GM12878 (cell line): ENCODE results near the gene ZNF462. TPM values are rescaled to one million over a fixed set of nuclear protein-coding genes. Genes with fewer than 3 reads are reported as not detected.

Experiments used
- ATAC-seq: fragments of 200-7000 bp; cut with Tn5 transposase; 3 replicates; pipeline ENCODE4 v1.9.1; 2020; ENCODE audit warnings: mild to moderate bottlenecking, moderate library complexity
- BruUV-seq: library from RNA; stranded (reverse); fragments of 400-500 nt; replicated peaks from 2 replicates; lab custom pipeline; 2021; lab: Mats Ljungman, UMichigan
- CTCF ChIA-PET: fragments of 300-600 bp; sonication (Branson Sonifier 250); formaldehyde crosslinking; extraction: SDS; loops from one replicate; lab custom pipeline; 2021; ENCODE audit warnings: inconsistent platforms; lab: Yijun Ruan, JAX
- POLR2A ChIA-PET: fragments of 350-600 bp; formaldehyde crosslinking; extraction: SDS; loops from one replicate; lab custom pipeline; 2021; ENCODE audit warnings: inconsistent platforms; lab: Charles Lee
- RAD21 ChIA-PET: fragments of 300-600 bp; sonication (Branson Sonifier 250); formaldehyde crosslinking; loops from one replicate; lab custom pipeline; 2023; ENCODE audit warnings: antibody characterized with exemption; ENCODE audit not compliant: unreplicated experiment; lab: Charles Lee
- SMC1A ChIA-PET: fragments of 300-600 bp; sonication (Branson Sonifier 250); formaldehyde crosslinking; loops from one replicate; lab custom pipeline; 2023; ENCODE audit not compliant: unreplicated experiment, uncharacterized antibody; lab: Charles Lee
- DNase-seq: peaks from one replicate; pipeline ENCODE4 v3.0.0-alpha.2; 2011; ENCODE audit warnings: low read depth, low spot score
- FAIRE-seq: peaks from 3 replicates; lab custom pipeline; 2011; peaks lifted over from hg19 to GRCh38; lab: Jason Lieb, UNC
- H2AFZ ChIP-seq: 2 replicates; pipeline ENCODE4 v1.6.0; 2011; ENCODE audit warnings: low read depth, low read length, control low read depth; ENCODE audit not compliant: control insufficient read depth
- H3K27ac ChIP-seq: 2 replicates; pipeline ENCODE4 v1.5.1; 2011; ENCODE audit warnings: control low read depth; ENCODE audit not compliant: control insufficient read depth, insufficient read depth
- H3K27me3 ChIP-seq, 2 experiments: replicated peaks in 1 of 2; 2 replicates each; pipeline versions ENCODE4 v1.6.0 to v1.6.1; 2011; ENCODE audit warnings: low read length in 1 of 2; ENCODE audit not compliant: control insufficient read depth in 2 of 2, insufficient read depth in 2 of 2
- H3K36me3 ChIP-seq, 2 experiments: 2 replicates each; pipeline ENCODE4 v1.5.1; 2011; ENCODE audit warnings: low read length in 1 of 2; ENCODE audit not compliant: control insufficient read depth in 2 of 2, insufficient read depth in 2 of 2
- H3K4me1 ChIP-seq: 2 replicates; pipeline ENCODE4 v1.6.1; 2011; ENCODE audit warnings: mild to moderate bottlenecking, low read length, moderate library complexity, mixed read lengths; ENCODE audit not compliant: control insufficient read depth, insufficient read depth
- H3K4me2 ChIP-seq: 2 replicates; pipeline ENCODE4 v1.6.0; 2011; ENCODE audit warnings: control low read depth; ENCODE audit not compliant: control insufficient read depth, insufficient read depth
- H3K4me3 ChIP-seq: fragments of 200-600 bp; sonication (generic); 2 replicates; pipeline ENCODE4 v1.5.1; 2016
- H3K79me2 ChIP-seq: 2 replicates; pipeline ENCODE4 v1.6.0; 2011; ENCODE audit warnings: low read length; ENCODE audit not compliant: control insufficient read depth, insufficient read depth
- H3K9ac ChIP-seq: 2 replicates; pipeline ENCODE4 v1.8.0; 2011; ENCODE audit warnings: low read length, control low read depth, mixed read lengths; ENCODE audit not compliant: control insufficient read depth, insufficient read depth
- H3K9me3 ChIP-seq: replicated peaks from 3 replicates; pipeline ENCODE4 v1.5.1; 2011; ENCODE audit warnings: mild to moderate bottlenecking, low read length; ENCODE audit not compliant: control insufficient read depth, insufficient read depth
- H4K20me1 ChIP-seq: 2 replicates; pipeline ENCODE4 v1.6.0; 2011; ENCODE audit not compliant: control insufficient read depth, insufficient read depth
- BACH1 ChIP-seq: fragments of 450-650 bp; IDR thresholded peaks from 2 replicates; pipeline ENCODE4 v1.6.1; 2017; ENCODE audit warnings: mild to moderate bottlenecking, borderline replicate concordance
- BMI1 ChIP-seq: fragments of 450-650 bp; IDR thresholded peaks from 2 replicates; pipeline ENCODE4 v1.6.1; 2016; ENCODE audit warnings: mild to moderate bottlenecking, moderate library complexity, borderline replicate concordance
- CBX3 ChIP-seq: fragments of 200-600 bp; sonication (generic); IDR thresholded peaks from 2 replicates; pipeline ENCODE4 v1.6.1; 2016; ENCODE audit warnings: low read depth, borderline replicate concordance
- CEBPB ChIP-seq, 2 experiments: fragments of 150-350 bp in 1 of 2; IDR thresholded peaks; 2 replicates each; pipeline ENCODE4 v1.6.1; 2012 to 2014; ENCODE audit warnings: low read depth in 2 of 2, low read length in 2 of 2, borderline replicate concordance in 1 of 2, inconsistent platforms in 1 of 2
- HSF1 ChIP-seq: fragments of 150-350 bp; IDR thresholded peaks from 2 replicates; pipeline ENCODE4 v1.6.1; 2014; ENCODE audit warnings: mild to moderate bottlenecking, low read depth, low read length
- IRF4 ChIP-seq: IDR thresholded peaks from 2 replicates; pipeline ENCODE4 v1.6.1; 2011; ENCODE audit warnings: low read depth, low read length
- KLF5 ChIP-seq: fragments of 450-650 bp; IDR thresholded peaks from 2 replicates; pipeline ENCODE4 v1.6.1; 2014; ENCODE audit warnings: mild to moderate bottlenecking; ENCODE audit not compliant: partially characterized antibody
- MEF2A ChIP-seq: IDR thresholded peaks from 2 replicates; pipeline ENCODE4 v1.6.1; 2011; ENCODE audit warnings: low read depth, mild to moderate bottlenecking, low read length, moderate library complexity; ENCODE audit not compliant: insufficient read depth
- NFYA ChIP-seq: IDR thresholded peaks from 2 replicates; pipeline ENCODE4 v1.6.1; 2011; ENCODE audit warnings: low read depth, mild to moderate bottlenecking, low read length, improper control_type of control experiment, borderline replicate concordance
- RCOR1 ChIP-seq: conservative IDR thresholded peaks from 2 replicates; pipeline ENCODE4 v1.6.1; 2012; ENCODE audit warnings: low read depth, low read length, improper control_type of control experiment
- SMARCA5 ChIP-seq: fragments of 450-650 bp; IDR thresholded peaks from 2 replicates; pipeline ENCODE4 v1.6.1; 2017; ENCODE audit warnings: mild to moderate bottlenecking
- SMC3 ChIP-seq: IDR thresholded peaks from 2 replicates; pipeline ENCODE4 v1.6.1; 2011; ENCODE audit warnings: low read length, improper control_type of control experiment, borderline replicate concordance
- SP1 ChIP-seq: IDR thresholded peaks from one replicate; pipeline ENCODE4 v1.6.1; 2011; ENCODE audit warnings: low read depth, low read length
- TAF1 ChIP-seq: IDR thresholded peaks from 2 replicates; pipeline ENCODE4 v1.6.1; 2011; ENCODE audit warnings: mild to moderate bottlenecking, low read depth, low read length, borderline replicate concordance
- ZNF217 ChIP-seq: fragments of 450-650 bp; IDR thresholded peaks from 2 replicates; pipeline ENCODE4 v1.6.1; 2017; ENCODE audit warnings: antibody characterized with exemption, mild to moderate bottlenecking
- WGBS: methylation state at CpG from one replicate; pipeline ENCODE4 v1.1.6; 2016; ENCODE audit warnings: low lambda C conversion rate; ENCODE audit not compliant: insufficient replicate concordance, insufficient coverage; ENCODE audit errors: missing lambda C conversion rate; 5-methylcytosine and 5-hydroxymethylcytosine counted together
- in situ Hi-C: fragments of 300-500 bp; cut with MboI; formaldehyde crosslinking; loops from 9 replicates; pipeline ENCODE4 v1.14.3; 2018; ENCODE audit warnings: mixed read lengths
- intact Hi-C: fragments of 100-400 bp; cut with micrococcal nuclease; formaldehyde crosslinking; loops from one replicate; pipeline ENCODE4 v1.14.2; 2022; ENCODE audit not compliant: unreplicated experiment
- polyA plus RNA-seq, 11 experiments: library from polyadenylated mRNA; depleted of rRNA in 4 of 11; unstranded in 6 of 11; stranded (reverse) in 5 of 11; fragments of >200 nt; fragmentation: Nextera tagmentation in 4 of 11; fragmentation: Illumina TruSeq in 1 of 11; extraction: Ambion mirVana in 4 of 11; extraction: Trizol in 1 of 11; gene quantifications; 1 replicate in 1 of 11; 2 replicates in 10 of 11; pipeline versions ENCODE4 v1.2.1 to v1.2.3, GENCODE V29; 2011 to 2016; ENCODE audit warnings: inconsistent platforms in 2 of 11, missing spikeins in 2 of 11, low read depth in 1 of 11
- total RNA-seq, 4 experiments: library from RNA; depleted of rRNA in 3 of 4; stranded (reverse); fragments of >200 nt in 3 of 4; fragmentation: Illumina TruSeq in 1 of 4; extraction: Trizol in 1 of 4; gene quantifications; 2 replicates each; pipeline versions ENCODE4 v1.2.1 to v1.2.3, GENCODE V29; 2013 to 2021
- TF ChIP-seq, protein P1 (sequence below): fragments of 450-650 bp; conservative IDR thresholded peaks from 2 replicates; pipeline ENCODE4 v1.6.1; 2017; ENCODE audit warnings: mild to moderate bottlenecking, moderate library complexity

ZNF462 gene
- total and polyA plus RNA-seq, 10 of the 15 experiments (the other 5 are each of a cell fraction or from before 2014, with no cell fraction given) = 0.27 to 13.7 (median 0.55) TPM

GRCh38 chr9:106928350-106928749 is 65.4 kb downstream of the ZNF462 start (continued):
- TF ChIP-seq HSF1 (no peak), NFYA (no peak), TAF1 (no peak), SP1 (no peak), SMC3 (no peak), KLF5 (no peak), CBX3 (no peak)

DNA sequence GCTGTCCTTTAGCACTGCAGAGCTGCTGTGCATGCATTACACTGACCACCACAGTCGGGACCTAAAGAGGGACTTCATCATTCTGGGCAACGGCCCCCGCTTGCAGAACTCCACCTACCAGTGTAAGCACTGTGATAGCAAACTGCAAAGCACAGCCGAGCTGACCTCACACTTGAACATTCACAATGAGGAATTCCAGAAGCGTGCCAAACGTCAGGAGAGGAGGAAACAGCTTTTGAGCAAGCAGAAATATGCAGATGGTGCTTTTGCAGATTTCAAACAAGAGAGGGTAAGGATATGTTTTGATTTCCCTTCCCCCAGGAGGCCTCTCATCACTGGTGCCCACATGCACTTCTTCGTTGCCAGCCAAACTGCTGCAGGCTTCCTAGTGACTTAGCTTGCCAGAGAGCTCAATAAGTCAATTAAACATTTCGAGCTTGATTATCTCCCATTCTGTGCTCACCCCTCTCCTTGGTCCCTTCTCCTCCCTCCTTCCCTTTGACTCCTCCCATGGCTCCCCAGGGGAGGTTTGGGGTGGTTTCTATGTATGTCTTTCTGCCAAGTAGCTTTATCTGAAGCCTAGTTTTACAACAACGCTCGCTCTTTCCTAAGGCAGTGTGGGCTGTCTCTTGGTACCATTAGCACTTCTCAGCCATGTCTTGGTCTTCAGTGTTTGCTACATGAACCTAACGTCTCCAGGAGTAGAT is 66.7 kb downstream of the ZNF462 start:
- RAD21 ChIA-PET = no interaction called here
- H3K79me2 ChIP-seq = no peaks in the 10 kb centered on the region
- H2AFZ ChIP-seq = no peak overlapping the region
- 25% methylated on average over 11 of the region's 11 CpGs for WGBS
- no TSS peak for BruUV-seq
- CTCF ChIA-PET = interaction anchor here (0.8 to 1.1 kb wide), 3 partner anchors 9 to 71 kb away, joined by 3 to 4 read pairs (median 3); no protein-coding TSS in a partner anchor
- no peaks in the 10 kb centered on the region for H4K20me1 ChIP-seq
- intact Hi-C loops = no loop called here
- H3K9me3 ChIP-seq = no peaks in the 10 kb centered on the region; the same call in 2 of the 3 replicates
- SMC1A ChIA-PET = interaction anchor here (0.8 to 3.7 kb wide), 5 partner anchors 10 to 149 kb away, joined by 3 to 14 read pairs (median 5); no protein-coding TSS in a partner anchor
- ATAC-seq (no peak), DNase-seq (no peak), FAIRE-seq (no peak)
- no peak overlapping the region for H3K9ac ChIP-seq
- in situ Hi-C loops = no loop called here
- no peaks in the 10 kb centered on the region; a peak in 1 of 4 replicates for H3K27me3 ChIP-seq
- peaks cover 0 to 17% of the 10 kb centered on the region in 2 experiments; a peak in 2 of 4 replicates for H3K36me3 ChIP-seq
- no peak overlapping the region for H3K4me2 ChIP-seq
- no peaks in the 10 kb centered on the region for H3K4me1 ChIP-seq
- no peak overlapping the region for H3K4me3 ChIP-seq
- H3K27ac ChIP-seq = no peak overlapping the region
- POLR2A ChIA-PET = no interaction called here
- no peak for TF ChIP-seq MEF2A
- TF ChIP-seq, protein P1, sequence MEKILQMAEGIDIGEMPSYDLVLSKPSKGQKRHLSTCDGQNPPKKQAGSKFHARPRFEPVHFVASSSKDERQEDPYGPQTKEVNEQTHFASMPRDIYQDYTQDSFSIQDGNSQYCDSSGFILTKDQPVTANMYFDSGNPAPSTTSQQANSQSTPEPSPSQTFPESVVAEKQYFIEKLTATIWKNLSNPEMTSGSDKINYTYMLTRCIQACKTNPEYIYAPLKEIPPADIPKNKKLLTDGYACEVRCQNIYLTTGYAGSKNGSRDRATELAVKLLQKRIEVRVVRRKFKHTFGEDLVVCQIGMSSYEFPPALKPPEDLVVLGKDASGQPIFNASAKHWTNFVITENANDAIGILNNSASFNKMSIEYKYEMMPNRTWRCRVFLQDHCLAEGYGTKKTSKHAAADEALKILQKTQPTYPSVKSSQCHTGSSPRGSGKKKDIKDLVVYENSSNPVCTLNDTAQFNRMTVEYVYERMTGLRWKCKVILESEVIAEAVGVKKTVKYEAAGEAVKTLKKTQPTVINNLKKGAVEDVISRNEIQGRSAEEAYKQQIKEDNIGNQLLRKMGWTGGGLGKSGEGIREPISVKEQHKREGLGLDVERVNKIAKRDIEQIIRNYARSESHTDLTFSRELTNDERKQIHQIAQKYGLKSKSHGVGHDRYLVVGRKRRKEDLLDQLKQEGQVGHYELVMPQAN = no peak
- TF ChIP-seq SMARCA5 = no peak
- TF ChIP-seq CEBPB (IDR thresholded peaks at IDR 0.05; ENCODE audit: borderline replicate concordance in 1 of 2, low read depth in 2 of 2, low read length in 2 of 2) = no peak
- no peak for TF ChIP-seq BACH1
- TF ChIP-seq IRF4 = no peak
- no peak for TF ChIP-seq BMI1
- TF ChIP-seq ZNF217 = no peak
- no peak for TF ChIP-seq HSF1
- TF ChIP-seq RCOR1 = no peak
